NCI-H446 (cell line): ENCODE data around the gene ST7.
A peak's percentile ranks its signal among the peaks of the same experiment; 100 is the strongest.

Source experiments
- DNase-seq, 2 experiments: peaks; one replicate each; lab custom pipeline; 2025; lab: John Stamatoyannopoulos, UW

The ST7 gene

DNA sequence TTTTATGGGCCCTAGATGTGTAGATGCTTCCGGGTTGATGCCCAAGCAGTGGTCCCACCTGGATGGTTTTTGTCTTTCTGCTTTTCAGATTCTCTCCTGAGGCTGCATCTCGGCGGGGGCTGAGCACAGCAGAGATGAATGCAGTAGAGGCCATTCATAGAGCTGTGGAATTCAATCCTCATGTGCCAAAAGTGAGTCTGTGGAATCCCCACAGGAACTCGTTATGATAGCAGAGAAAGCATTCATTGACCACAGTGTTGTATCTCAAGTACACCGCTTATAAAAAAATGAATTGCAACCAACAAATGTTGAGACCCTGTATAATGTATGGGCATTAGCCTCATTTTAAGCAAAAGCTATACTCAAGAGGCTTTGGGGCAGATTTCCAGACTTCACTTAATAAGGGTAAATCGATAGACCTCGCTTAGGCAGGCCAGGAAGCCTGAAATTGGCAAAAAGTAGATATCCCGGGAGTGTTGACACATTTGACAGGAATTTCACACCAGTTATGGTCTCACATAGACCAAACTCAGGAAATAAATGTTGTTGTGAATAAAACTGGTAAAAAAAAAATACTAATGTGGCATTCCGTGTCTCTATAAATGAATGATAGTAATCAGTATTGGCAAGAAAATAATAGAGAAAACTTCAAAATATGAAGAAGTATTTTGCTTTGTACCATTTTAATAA lies 237.6 kb downstream of the ST7 start:
- no peak for DNase-seq

DNA sequence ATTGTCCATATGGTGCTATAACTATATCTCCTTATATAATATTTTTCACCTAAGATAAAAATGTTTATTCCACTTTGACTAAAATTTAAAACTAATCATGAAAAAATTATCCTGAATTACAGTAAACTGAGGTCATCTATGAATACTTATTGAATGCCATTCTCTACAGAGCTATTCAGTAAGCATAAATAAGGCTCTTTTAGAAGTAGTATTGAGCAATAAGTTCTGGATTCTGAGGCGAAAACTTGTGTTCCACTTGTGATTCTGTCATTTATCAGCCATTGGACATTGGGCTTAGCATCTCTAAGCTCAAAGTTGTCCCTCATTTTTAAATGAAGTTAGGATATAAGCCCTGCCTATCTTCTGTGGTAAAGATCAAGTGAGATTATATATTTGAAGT lies 238.8 kb downstream of the ST7 start:
- DNase-seq, result no peak

DNA sequence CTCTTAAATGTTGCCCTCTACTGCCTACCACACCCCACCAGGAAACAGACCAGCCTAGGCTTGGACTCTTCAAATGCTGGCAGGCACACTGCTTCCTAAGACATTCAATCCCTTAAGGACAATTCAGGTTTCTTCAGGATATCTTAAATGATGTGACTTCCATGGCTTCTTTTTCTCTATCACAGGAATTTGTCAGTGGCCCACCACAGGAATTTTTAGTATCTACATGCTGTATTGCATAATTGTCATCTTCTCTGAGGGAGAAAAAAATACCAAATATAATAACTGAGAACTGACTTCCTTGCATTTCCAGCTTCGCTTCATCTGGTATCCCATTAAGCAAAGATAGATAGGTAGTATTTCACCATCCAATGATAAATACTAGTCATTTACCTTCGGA lies 240.3 kb downstream of the ST7 start:
- DNase-seq, result no peak

DNA sequence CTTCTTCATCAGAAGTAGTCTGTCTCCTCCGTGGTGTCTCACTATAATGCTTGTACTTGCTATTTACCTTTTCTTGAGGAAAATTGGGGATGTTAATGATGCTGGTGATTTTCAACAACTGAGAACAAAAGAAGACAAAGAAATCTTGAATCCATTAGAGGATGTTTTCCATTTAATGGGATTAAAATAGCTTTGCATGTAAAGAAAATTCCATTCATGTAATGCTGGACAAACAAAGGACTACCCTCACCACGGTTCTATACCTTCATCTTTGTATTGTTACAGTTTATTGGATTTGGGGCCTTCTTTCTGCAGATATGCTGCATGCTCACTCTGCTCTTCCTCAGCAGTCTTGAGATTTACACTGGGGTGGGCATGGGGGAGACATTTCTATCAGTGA lies 241.1 kb downstream of the ST7 start:
- no peak for DNase-seq

DNA sequence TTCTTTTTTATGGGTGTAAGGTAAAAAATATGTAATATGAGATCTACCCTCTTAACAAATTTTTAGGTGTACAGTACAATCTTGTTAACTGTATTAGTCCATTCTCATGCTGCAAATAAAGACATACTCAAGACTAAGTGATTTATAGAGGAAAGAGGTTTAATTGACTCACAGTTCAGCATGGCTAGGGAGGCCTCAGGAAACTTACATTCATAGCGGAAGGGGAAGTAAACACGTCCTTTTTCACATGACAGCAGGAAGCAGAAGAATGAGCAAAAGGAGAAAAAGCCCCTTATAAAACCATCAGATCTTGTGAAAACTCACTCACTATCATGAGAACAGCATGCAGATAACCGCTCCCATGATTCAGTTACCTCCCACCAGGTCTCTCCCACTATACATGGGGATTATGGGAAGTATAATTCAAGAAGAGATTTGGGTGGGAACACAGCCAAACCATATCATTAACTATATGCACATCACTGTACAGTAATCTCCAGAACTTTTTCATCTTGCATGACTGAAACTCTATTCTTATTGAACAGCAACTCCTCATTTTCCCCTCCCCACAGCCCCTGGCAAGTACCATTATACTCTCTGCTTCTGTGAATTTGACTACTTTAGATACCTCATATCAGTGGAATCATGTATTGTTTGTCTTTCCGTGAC lies 242.2 kb downstream of the ST7 start:
- DNase-seq, result no peak

DNA sequence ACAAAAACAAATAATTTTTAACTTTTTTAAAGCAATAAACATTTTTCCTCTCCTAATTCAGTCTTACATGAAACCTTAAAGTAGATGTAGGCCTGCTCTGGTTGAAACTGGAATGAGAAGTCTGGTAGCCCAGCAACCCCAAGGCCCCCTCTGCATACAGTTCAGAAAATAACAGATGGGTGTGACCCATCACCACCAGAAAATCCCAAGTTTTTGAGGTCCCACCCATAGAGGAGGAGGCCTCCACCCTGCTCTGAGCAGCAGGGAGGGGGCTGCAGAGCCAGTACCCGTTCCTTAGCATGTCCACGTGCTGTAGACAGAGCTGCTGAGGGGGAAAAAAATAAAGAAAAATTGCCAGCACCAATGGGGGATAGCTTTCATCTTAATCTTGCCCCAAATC lies 246.8 kb downstream of the ST7 start:
- no peak for DNase-seq

DNA sequence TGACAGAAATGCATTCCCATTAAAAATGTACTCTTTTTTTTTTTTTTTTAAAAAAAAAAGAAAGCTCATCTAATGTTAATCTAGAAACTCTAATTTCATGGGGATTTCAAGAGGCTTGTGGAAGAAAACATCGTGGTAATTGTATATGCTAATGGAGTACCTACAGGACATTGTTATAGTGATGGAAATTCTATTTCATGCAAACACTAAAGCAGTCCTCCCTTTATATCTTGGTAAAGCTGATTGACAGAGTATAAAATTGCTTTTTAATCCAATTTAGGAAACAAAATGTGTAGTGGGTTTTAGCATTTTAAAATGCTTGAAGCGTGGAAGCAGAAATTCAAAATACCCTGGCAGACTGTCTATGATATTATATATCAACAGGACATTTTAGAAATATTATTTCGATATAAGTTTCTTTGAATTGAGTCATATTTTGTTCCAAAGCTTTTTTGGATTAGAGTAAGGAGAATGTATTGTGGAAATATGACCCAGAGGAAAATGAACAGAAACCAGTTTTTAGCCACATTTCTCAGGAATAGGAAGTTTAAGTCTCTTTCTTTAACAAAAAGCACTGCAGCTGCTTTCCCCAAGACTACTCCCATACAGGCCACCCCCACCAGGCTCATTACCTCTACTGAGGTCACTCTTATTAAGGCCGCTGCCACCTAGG lies 247.6 kb downstream of the ST7 start:
- DNase-seq, result no peak

DNA sequence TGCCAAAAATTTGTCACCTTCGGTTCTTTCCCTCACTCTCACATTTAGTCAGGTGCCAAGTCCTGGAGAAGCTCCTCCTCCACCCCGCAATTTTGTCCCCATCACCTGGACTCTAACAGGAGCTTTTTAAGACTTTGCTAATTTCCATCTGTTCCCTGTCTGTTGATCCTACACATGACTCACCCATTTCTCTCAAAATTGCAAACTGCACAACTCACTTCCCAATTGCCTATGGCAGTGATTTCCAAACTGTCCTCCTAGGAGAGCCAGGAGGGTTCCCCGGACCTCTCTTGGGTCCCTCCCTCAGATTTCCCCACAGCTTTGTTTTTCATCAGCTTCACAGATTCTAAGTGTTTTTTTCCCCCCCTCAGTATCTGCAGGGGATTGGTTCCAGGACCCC lies 249.2 kb downstream of the ST7 start:
- DNase-seq, result no peak

DNA sequence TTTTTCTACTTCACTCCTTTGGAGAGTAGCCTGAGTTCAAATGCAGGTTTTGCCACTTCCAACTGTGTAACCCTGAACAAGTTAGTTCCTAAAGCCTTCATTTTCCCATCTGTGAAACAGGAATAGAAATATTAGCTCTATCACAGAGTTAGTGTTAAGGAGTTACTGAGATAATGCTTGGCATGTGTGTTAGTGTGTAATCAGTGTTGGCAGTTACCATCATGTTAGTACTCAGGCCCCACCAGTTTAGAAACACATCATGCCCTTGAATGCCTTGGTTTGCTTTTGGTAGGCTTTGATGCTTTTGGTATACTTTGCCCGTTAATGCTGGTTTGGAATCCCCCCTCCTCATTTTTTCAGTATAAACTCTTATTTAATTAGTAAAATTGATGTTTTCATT lies 249.9 kb downstream of the ST7 start:
- no peak for DNase-seq

DNA sequence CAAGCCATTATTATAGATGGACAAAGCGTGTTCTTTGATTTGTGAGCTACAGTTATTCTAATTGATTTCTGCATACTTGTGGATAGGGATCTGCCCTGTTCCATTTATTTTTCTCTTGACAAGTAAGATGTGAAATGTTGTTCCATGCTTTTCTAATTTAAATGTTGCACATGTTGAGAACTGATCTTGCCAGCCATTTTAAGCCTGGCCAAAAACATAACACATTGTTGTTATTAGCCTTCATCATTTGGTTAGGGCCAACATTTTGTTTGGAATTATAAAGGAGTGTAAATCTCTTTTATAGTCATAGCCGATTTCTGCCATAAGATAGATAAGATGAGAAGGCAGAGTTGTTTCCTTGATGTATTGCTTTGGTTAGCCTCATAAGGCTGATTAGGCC lies 252.6 kb downstream of the ST7 start:
- no peak for DNase-seq

DNA sequence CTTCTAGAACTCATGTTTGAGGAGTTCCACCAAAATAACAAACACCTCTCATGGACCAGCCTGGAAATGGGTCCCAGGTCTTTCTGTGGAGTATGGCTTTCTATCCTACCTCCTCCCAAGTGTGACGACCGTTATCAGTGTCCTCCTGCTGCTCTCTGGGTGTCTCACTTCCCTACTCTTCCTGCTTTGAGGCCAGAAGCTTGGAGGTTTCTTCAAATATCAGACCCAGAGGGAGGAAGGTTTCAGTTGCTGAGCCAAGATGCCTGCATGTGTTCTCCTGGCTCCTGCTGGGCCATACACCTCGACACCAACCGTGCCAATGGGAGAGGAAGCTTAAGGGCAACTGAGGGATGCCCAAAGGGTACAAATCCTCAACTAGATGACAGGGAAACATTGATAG lies 255.0 kb downstream of the ST7 start:
- no peak for DNase-seq

DNA sequence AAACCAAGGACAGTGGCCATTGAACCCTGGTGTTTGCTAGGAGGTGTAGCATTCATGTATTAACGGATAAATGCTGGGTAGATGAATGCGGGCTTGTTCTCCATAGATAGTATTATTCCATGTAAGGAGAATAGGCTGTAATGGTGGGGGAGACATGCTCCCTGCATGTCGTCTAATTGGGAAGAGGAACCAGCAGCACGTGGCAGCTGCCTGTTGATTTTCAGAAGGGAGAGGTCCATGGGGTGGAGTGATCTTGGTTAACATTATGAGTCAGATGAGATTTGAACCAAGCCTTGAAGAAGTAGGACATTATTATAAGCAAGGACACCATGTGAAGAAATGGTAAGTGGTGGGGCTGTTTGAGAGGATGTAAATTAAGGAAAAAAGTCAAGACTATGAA lies 257.1 kb downstream of the ST7 start:
- DNase-seq, result no peak

DNA sequence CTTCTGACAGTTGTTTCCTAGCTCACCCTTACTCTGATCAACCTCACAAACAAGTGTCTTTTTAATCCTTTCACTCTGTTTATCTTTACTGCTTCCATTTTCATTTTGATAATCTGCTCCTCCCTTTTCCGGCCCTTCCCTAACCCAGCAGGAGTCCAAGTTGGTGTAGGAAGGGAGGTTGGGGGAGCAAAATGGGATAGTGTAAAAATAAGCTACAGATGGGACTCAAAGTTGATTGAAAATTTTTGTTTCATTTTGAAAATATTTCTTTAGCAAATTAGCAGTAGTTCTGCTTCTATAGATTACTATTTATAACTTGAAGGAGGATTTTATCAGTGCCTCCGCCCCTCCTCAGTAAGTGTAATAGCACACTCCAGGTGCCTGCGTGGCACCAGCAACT lies 257.6 kb downstream of the ST7 start:
- DNase-seq, result no peak

DNA sequence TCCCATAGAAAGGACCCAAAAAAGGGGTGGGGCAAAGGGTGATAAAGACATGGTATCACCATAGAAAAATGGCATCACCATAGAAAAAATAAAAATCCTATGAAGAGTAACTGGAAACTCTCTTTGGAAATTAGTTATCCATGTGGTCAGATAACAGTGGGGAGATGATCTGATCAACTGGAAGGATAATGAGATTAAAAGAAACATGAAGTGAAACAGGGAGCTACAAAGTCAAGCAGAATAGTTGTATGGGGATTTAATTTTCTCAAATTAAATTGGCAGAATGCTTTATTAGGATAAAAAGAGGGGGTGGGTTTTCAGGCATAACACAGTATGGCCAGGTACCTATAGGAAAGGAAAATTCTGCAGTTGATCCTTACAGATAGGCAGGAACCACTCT lies 258.3 kb downstream of the ST7 start:
- DNase-seq, result no peak

DNA sequence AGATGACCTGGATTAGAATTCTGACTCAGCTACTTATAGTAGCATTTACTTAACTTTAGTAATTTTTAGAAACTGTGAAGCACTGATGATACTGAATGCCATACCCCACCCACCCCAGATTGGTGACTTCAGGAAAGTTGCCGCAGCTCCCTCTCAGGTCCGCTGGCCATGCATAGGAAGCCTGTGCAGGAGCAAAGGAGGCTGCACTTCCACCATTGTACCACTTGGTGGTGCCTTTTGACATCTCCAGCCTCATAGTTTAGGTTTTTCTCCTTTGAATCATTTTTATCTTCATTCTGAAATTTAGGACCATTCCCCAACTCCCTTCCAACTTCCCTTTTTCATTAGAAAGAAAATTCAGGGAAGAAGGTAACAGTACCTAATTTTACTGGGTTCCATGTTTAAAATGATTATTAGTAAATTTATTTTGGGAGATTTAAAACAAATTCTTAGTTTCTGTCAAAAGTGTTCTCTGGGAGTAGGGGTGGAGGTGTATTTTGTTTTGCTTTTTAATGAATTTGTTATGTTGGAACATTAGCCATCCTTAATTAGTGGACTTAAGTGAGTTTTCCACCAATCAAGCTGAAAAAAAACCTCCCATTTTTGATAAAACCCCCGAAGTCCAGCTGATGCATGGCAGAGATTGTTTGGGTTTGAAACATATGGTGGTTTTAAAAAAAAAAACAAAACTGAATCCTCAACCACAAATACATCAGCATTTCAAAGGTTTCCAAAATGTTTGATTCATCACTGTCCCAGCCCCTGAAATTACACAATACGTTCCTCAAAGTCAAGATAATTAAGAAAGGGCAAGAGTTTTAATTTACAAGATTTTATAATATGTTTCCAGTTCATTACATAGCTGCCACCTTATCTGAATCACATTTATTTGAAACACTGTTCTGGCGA lies 259.9 kb downstream of the ST7 start:
- DNase-seq, result peak; percentile 25 to 57

DNA sequence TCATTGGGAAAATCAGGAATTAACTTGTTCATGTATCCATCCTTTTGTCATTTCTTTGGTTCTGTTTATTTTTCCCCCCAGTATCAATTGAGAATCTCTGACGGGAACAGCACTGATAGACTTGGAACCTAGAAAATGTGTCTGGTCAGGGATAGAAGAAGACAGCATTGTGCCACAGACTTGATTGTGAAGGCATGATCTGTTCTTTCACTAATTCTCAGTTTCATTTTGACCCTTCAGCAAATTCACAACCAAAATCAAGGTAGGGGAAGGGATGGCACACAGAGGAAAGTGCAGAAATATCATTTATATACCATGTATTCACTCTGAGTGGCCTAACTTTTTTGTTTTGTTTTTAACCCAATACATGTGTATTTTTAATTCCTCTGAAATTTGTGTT lies 262.7 kb downstream of the ST7 start:
- no peak for DNase-seq

DNA sequence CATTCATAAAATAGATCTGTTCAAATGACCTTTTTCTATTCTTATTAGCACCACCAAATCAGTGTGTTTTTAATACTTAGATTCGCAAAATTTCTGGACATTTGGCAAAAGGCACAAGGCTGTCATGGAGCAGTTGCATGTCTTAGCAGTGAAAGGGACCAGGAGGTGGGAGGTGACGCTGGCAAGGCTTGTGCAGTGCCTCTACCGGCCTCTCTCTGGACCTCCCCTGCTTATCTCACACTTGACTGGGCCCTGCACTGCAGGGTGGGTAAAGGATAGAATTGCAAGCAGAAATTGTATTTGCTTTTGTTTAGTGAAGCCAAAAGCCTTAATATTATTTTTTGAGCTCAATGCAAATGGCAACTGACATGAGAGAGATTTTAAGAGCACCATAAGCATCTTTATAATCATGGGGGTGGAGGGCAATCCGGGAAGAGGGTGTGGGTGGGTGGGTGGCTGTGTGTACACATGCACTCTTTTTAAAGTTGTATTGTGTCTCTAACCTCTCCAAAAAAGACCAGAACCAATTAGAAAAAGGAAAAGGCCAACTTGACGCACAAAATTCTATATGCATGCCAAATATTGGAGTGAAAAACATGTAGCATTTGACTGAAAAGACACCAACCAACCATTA lies 263.3 kb downstream of the ST7 start:
- no peak for DNase-seq

DNA sequence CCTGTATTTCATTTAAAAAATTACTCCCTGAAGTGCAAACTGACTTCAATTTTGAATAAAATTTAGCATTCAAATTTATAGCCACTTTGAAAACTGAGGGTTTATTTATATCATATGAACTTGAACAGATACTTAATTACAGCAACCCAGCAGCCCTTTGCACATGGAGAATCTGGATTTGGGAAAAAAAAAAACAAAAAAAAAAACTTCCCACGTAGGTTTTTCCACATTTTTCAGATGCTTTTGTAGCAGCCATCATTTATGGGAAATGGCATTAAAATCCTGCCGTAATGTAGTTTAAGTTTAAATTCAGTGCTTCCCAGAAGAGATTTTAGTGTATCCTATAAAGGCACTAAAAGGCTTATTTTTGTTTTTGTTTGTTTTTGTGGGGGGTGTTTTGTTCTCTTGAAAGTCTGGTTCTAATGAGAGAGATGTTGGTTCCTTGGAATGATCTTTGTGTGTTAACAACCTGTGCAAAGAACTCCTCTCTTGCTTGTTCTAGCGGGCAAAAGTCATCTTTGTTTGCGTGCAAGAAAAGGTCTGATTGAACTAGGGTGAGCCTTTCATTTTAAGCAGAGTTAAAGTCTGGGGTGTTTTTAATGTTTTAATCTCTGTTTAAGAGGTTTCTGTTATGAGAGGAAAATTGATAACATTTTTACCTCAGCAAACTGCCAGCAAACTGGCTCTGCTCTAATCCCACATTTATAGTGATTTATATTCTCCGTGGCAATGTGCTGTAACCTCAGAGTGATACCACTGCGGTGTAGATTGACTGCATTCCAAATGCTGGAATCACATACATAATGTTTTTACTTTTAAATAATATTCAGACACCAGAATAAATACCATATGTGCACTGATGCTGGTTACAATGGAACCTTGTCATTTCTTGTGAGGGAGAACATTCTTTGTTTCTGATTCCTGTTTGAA lies 264.1 kb downstream of the ST7 start:
- no peak for DNase-seq

DNA sequence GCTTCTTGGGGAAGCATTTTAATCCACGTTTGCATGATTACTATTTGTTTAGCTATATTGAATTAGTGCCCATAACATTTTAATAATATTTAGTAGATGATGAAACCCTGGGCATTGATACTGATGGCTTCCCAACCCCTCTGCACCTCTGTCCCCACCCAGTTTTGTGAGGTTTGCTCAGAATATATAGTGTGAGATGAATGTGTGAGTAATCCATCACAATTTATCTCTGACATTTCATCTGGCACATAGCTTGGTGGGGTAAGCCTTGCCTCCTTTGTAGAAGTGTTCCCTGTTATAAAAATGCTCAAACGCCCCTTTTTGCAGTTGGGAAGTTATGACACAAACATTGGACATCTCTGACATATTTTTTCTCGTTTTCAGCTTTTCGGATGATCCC lies 265.4 kb downstream of the ST7 start:
- DNase-seq, result no peak

DNA sequence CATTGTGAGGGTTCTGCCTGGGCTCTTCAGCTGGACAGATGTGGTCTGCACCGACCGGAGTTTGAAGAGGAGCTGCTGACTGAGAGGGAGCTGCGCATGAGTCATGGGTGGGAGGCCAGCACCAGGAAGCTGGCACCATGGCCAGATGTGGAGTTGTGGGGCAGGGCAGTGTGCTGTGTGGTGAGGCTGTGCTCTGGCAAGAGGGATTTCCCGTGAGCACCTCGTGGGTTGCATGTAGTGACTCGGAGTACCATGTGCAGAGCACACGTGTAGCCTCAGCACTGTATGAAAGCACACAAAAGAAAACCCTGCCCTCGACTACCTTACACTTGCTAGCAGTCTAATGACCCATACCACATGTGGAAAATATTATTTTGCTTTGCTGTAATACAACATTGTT lies 266.2 kb downstream of the ST7 start:
- no peak for DNase-seq

DNA sequence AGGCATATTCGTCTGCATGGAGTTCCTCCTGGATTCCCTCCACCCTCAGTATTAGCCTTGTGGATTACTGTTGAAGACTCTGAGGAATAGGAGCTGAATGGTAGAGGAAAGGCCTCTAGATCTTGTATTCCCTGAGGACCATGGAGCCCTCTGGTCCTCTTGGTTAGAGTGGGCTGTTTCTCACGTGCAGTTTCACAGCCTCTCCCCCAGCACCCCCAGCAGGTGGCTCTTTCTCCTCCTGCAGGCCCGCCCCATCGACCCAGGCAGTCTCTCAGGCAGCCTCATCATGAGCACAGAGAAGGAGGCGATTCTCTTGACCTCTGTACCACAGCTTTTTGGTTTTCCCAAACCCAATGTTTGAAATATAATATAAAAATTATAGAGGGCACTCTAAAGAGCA lies 267.5 kb downstream of the ST7 start:
- no peak for DNase-seq
